Endothelial cell of hepatic sinusoid (primary cell): ENCODE data around the gene C17orf50.

ENCODE experiments used
- in situ Hi-C: cut with HindIII; loops from 2 replicates; pipeline ENCODE4 v1.10.0; 2017; ENCODE audit warnings: low sequenced_read_pairs

Gene C17orf50

DNA sequence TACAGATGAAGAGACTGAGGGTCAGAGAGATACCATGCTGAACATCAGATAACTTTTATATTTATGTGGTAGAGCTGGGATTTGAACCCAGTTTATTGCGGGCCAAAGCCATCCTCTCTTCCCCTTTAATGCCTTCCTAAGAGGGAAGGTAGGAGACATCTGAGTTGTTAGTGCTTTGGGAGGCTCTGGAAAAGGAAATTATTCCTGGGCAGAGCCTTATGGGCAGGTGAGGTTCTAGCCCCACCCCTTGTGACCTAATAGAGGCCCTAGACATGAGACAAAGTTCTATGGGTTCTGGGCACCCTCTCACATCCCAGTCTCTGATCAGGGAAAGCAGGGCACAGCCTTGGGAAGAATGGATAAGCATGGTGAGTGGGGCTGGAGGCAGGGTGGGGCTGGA is at the start of gene C17orf50:
TSS of gene C17orf50 (plus strand) at position 301 of the 400 bp plus-strand sequence. CDS start at position 356, 55 bp downstream.
- in situ Hi-C loops = no loop called here

DNA sequence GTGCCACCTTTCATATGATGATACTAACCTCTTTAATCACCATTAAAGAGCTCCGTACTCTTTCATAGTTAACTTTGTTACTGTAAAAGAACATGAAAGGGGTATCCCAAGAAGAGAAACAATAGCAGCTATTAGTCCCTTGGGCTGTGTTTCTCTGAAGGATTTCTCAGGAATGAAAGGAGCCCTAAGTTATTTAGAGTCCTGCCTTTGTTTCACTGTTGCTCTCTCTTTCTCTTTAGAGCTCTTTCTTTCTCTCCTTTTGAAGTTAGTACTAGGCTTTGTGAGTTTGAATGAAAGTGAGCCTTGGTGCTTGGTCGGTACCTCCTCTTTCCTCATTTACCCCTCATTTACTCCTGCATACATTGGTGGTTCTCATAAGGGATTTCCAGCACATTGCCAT is 49.7 kb upstream of the C17orf50 start:
- in situ Hi-C loops = no loop called here

DNA sequence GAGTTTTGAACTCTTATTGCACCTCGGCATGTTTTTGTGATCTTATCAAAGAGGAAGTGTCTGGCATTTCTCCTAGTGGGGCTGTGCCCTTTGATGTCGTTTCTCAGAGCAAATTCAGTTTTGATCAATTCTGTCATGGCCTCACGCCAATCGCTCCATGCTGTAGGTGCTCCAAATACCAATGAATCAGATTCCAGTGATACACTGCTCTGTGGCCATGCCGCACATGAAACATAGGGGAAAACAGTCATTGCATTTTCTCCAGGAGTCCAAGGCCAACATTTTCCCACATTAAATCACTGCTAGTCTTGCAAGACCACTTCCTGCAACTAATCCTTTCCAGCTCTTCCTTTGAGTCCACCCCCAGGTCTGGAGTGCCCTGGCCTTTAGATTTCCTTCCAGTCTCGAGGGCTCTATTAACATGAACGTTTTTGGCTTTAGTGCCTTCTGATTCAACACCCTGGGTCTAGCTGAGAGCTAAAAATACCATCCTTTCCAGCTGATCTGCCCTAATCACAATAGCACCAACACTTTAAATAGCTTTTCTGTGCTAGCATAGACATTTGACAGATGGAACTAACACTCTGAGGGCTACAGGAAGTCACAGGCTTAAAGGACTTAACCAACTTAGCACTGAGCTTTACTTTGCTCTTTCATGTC is 47.5 kb upstream of the C17orf50 start:
- in situ Hi-C loops = no loop called here

- in situ Hi-C loops = no loop called here
Observed at GRCh38 chr17:35714988-35715387, 45.7 kb upstream of the C17orf50 start.

DNA sequence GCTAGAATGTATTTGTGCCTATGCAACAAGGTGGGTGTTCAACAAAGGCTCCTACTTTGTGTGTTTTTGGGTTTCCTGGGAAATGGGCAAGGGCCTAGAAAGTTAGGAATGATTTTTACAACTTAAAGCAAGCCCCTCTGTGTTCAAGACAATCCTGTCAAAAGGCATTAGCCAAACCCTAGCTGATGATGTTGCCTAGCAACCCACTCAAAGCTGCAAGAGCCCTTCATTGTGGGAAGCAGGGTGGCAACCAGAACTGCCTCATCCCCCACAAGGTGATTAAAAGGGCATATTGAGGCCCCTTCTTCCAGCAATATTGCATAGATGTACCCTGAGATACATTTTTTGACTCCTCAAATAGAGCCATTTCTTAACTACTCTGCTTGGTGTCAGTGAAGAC is 45.3 kb upstream of the C17orf50 start:
- in situ Hi-C loops = no loop called here

GRCh38 chr17:35716173-35716572 is 44.5 kb upstream of the C17orf50 start:
- in situ Hi-C loops = no loop called here

DNA sequence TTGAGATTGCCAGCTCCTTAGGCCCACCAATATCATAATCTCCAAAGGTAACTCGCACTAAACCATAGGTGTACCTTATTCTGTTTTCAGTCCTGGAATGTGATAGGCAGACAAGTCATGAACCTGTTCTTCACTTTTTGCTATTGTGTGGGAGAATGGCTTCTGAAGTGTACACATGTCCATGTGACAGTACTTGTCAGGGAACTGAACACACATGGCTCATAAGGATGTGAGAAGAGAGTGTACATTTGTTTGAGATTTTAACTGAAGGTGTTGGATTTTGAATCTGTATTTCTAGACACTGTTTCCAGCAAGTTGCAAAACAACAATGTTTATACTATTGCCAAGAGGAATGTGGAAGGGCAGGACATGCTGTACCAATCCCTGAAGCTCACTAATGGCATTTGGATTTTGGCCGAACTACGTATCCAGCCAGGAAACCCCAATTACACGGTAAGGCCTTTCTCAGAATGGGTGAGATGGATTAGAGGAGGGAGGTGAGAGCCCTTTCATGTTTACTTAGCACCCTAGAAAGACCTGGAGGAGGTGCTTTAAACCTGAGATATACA is 43.7 kb upstream of the C17orf50 start:
- in situ Hi-C loops = no loop called here

GRCh38 chr17:35717475-35717874 is 43.2 kb upstream of the C17orf50 start:
- in situ Hi-C loops = no loop called here

DNA sequence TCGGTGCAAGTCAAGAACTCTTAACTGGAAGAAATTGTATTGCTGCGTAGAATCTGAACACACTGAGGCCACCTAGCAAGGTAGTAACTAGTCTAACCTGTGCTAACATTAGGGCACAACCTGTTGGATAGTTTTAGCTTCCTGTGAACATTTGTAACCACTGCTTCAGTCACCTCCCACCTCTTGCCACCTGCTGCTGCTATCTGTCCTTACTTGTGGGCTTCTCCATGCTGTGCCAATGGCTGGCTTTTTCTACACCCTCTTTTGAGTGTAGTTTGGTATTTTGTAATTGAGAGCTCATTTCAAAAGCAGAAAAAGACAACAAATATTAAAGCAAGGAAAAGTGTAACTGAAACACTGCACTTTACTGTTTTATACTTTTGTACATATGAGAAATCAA is 37.0 kb upstream of the C17orf50 start:
- in situ Hi-C loops = no loop called here

DNA sequence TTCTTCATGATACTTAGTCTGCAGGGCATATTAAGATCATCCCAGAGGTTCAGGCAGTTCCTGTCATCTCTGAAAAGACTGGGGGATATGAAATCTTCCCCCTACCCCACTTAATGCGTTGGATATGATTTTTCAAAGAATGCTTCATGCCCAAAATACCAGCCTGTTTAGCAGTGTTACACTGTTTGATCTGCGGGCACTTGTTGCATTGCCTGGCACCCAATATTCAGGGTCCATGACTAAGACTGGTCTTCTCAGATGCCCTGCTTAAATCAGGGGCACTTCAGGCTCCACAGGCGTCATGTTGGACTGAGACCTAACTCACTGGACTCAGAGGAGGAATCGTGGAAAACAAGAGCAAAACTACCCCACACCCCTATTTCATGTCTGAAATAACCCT is 35.6 kb upstream of the C17orf50 start:
- in situ Hi-C loops = loop anchor here (25.0 kb wide), 1 partner anchor 413 kb away; no protein-coding TSS in a partner anchor

GRCh38 chr17:35725802-35726126 is 34.9 kb upstream of the C17orf50 start:
- in situ Hi-C loops = loop anchor here (25.0 kb wide), 1 partner anchor 413 kb away; no protein-coding TSS in a partner anchor

DNA sequence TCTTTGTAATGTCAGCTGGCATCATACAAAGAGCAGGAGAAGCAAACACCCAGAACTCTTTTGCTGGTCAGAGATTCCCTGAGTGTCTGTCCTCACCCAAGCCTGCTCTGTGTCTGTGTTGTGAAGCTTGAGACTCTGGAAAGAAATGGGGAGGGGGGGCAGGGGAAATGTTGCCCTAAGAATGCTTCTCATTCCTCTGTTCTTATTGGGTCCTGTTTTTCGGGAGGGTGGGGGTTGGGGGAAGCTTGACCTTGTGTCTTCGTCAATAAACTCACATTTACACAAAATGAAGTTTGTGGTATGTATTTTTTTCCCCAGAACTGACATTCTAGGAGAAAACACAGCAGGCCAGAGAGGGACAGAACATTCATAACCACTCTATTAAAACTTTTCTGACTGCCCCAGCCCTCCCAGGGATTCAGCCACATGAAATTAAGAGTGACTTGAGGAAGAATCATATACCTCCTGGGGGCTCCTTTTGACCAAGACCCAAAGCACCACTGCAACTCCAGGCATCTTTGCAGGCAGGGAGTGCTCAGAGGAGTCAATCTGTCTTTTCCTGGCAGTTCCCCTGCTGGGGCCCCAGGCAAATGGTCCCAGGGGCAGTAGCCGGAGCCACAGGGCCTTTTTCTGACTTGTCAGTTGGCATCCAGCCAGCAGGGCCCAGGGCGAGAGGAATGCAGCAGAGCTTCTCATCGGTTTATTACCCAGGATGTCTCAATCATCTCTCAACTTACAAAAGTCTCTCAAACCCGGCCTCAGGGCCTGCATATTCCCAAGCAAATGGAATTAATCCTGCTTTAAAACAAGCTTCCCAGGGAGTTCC is 34.3 kb upstream of the C17orf50 start:
- in situ Hi-C loops = loop anchor here (25.0 kb wide), 1 partner anchor 414 kb away; no protein-coding TSS in a partner anchor

- in situ Hi-C loops = loop anchor here (25.0 kb wide), 1 partner anchor 415 kb away; no protein-coding TSS in a partner anchor
Observed at GRCh38 chr17:35726953-35727460, 33.7 kb upstream of the C17orf50 start.

GRCh38 chr17:35727635-35728034 is 33.1 kb upstream of the C17orf50 start:
- in situ Hi-C loops = loop anchor here (25.0 kb wide), 1 partner anchor 415 kb away; no protein-coding TSS in a partner anchor

DNA sequence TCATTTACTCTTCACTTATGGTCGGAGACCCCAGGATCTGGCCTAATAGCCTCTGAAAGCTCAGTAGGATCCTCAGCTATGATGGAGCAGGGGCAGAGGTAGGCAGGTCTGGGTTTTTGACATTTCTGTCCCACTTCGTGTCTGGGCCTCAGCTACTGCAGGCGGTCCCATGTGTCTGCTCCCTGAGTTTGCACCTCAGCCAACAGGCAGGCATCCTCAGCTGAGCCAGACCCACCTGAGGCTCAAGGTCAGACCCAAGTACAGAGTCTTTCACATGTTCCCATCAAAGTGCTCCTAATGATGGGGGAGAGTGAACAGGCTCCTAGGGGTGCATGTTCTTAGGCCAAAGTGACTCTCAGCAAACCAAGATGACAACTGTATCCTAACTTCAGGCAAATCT is 32.1 kb upstream of the C17orf50 start:
- in situ Hi-C loops = loop anchor here (25.0 kb wide), 1 partner anchor 416 kb away; no protein-coding TSS in a partner anchor

GRCh38 chr17:35729405-35729833 is 31.3 kb upstream of the C17orf50 start:
- in situ Hi-C loops = loop anchor here (25.0 kb wide), 1 partner anchor 417 kb away; no protein-coding TSS in a partner anchor

DNA sequence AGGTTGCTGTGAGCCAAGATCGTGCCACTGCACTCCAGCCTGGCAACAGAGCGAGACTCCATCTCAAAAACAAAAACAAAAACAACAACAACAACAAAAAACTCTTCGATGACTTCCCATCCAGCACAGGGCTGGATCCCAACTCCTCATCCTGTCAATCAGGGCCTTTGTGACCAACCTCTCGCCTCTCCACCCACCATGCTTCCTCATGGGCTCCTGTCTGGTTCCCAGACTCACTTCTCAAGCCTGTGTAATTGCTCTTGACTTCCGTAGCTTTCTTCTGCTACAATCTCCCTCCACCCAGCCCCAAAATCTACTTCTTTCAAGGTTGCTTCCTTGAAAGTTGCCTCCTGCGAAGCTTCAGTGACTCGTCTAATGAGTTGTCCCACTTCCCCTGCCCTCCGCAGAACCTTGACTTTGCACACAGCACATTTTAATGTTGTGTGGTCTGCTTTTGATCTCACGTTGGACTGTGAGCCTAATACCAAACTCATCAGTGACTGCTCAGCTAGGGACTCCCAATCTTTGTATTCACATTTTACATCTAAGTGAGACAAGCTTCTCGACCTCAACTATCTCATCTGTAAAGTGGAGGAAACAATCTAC is 30.2 kb upstream of the C17orf50 start:
- in situ Hi-C loops = loop anchor here (5.0 to 25.0 kb wide), 2 partner anchors 123 to 418 kb away; no protein-coding TSS in a partner anchor

GRCh38 chr17:35731239-35731916 is 29.3 kb upstream of the C17orf50 start, which contains the start of gene RASL10B:
Gene RASL10B, plus strand, starts transcription at chr17:35731639. Its CDS starts 3,546 bp downstream, at chr17:35735185.
- in situ Hi-C loops = loop anchor here (5.0 to 25.0 kb wide), 2 partner anchors 124 to 419 kb away; no protein-coding TSS in a partner anchor

- in situ Hi-C loops = loop anchor here (5.0 to 25.0 kb wide), 2 partner anchors 125 to 420 kb away; no protein-coding TSS in a partner anchor
Observed at GRCh38 chr17:35731917-35732805, 28.5 kb upstream of the C17orf50 start.
